ENCODE data around the gene EXOSC10. TPM values are rescaled to one million over a fixed set of nuclear protein-coding genes. Genes with fewer than 3 reads are reported as not detected.

The EXOSC10 gene
- polyA plus RNA-seq, 1 of the 3 experiments (the other 2 are of a cell fraction) = 62.5 TPM

GRCh38 chr1:11044086-11044848 is 55.4 kb downstream of the EXOSC10 start:
- H3K36me3 ChIP-seq (replicated peaks in 1 of 2; ENCODE audit: control insufficient read depth in 1 of 2, insufficient read depth in 2 of 2, low read length in 1 of 2) = no peaks in the 10 kb centered on the region
- 62% methylated on average over 11 of the region's 16 CpGs for WGBS (ENCODE audit: low lambda C conversion rate)
- no peak overlapping the region for H3K27ac ChIP-seq (ENCODE audit: low read depth in 2 of 2, low read length in 1 of 2)
- ChIA-PET POLR2A (no interaction called here), CTCF (no interaction called here)
- H3K27me3 ChIP-seq (ENCODE audit: insufficient read depth) = no peaks in the 10 kb centered on the region
- no peaks in the 10 kb centered on the region for H3F3A ChIP-seq (replicated peaks; ENCODE audit: insufficient read depth)
- no peak overlapping the region for H3K4me3 ChIP-seq (ENCODE audit: low read depth in 2 of 2, low read length in 1 of 2)
- H3K9me3 ChIP-seq = no peaks in the 10 kb centered on the region
- TF ChIP-seq USF2 (IDR thresholded peaks at IDR 0.05; ENCODE audit: borderline replicate concordance, low read depth, low read length) (no peak), TAF1 (IDR thresholded peaks at IDR 0.05; ENCODE audit: borderline replicate concordance, low read depth, low read length) (no peak), NFIC (IDR thresholded peaks at IDR 0.05; ENCODE audit: borderline replicate concordance) (no peak), SMC3 (IDR thresholded peaks at IDR 0.05; ENCODE audit: low read depth, low read length) (no peak), JUND (IDR thresholded peaks at IDR 0.05) (no peak), ELF1 (IDR thresholded peaks at IDR 0.05) (no peak), RXRA (IDR thresholded peaks at IDR 0.05; ENCODE audit: borderline replicate concordance, low read depth) (no peak), FOXJ3 (CRISPR knock-in tag; IDR thresholded peaks at IDR 0.05) (no peak), REST (IDR thresholded peaks at IDR 0.05; ENCODE audit: low read depth, low read length) (no peak), CTCF (IDR thresholded peaks at IDR 0.05) (no peak), RCOR1 (IDR thresholded peaks at IDR 0.05; ENCODE audit: low read length) (no peak), RAD21 (IDR thresholded peaks at IDR 0.05; ENCODE audit: low read length) (no peak)
- H3K4me1 ChIP-seq (ENCODE audit: control insufficient read depth in 1 of 2, insufficient read depth in 2 of 2, low read depth in 1 of 2, low read length in 1 of 2) = no peaks in the 10 kb centered on the region
- H3K4me2 ChIP-seq = no peak overlapping the region
- no peak overlapping the region for H3K9ac ChIP-seq
- H4K20me1 ChIP-seq (ENCODE audit: insufficient read depth) = no peaks in the 10 kb centered on the region
- H2AFZ ChIP-seq (ENCODE audit: low read depth) = no peak overlapping the region
- no peak for DNase-seq
- no peaks in the 10 kb centered on the region for H3K9me2 ChIP-seq
- H3K79me2 ChIP-seq (ENCODE audit: insufficient read depth) = no peaks in the 10 kb centered on the region
